ENCODE measurements around the gene TBC1D28.
"Not testable (repeated sequence)": the region's sequence is repeated elsewhere in the genome, so short reads cannot be mapped to it uniquely, and the experiment has no call there.

TBC1D28 gene

DNA sequence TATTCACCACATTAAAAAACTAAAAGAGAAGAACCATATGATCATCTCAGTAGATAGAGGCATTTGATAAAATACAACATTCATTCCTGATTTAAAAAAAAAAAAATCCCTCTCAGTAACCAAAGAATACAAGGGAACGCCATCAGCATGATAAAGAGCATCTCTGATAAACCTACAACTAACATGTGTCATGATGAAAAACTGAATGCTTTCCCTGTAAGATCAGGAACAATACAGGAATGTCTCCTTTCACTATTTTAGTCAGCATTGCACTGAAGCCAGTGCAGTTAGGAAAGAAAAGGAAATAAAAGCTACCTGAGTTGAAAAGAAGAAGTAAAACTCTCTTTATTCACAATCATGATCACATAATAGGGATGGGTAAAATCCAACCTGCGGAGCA lies 51.1 kb downstream of the TBC1D28 start:
- not testable (repeated sequence) for DNase-seq

Data from inflammatory macrophage treated with lipopolysaccharide for 4 hours (primary cell).